HepG2 (cell line): Measurements from ENCODE around the gene MDFI. TPM values are rescaled to one million over a fixed set of nuclear protein-coding genes. Genes with fewer than 3 reads are reported as not detected.

Experiments used
- ARID4A ChIP-seq: sonication (generic); formaldehyde crosslinking; IDR thresholded peaks from 2 replicates; pipeline ENCODE4 v1.5.0; 2020; ENCODE audit warnings: mild to moderate bottlenecking, missing genetic modification reagents, borderline replicate concordance
- CCAR2 ChIP-seq: fragments of 200-400 bp; formaldehyde crosslinking; optimal IDR thresholded peaks from 2 replicates; pipeline ENCODE3; 2018; ENCODE audit warnings: low read depth, mild to moderate bottlenecking, low read length, moderate library complexity
- CENPX ChIP-seq: sonication (generic); formaldehyde crosslinking; IDR thresholded peaks from 2 replicates; pipeline ENCODE4 v1.9.0; 2021; ENCODE audit warnings: mild to moderate bottlenecking, missing genetic modification reagents, moderate library complexity
- CREB3 ChIP-seq: sonication (generic); formaldehyde crosslinking; IDR thresholded peaks from 2 replicates; pipeline ENCODE4 v1.5.0; 2020; ENCODE audit warnings: missing genetic modification reagents
- CSRNP2 ChIP-seq: sonication (generic); formaldehyde crosslinking; conservative IDR thresholded peaks from 2 replicates; pipeline ENCODE4 v1.8.0; 2022; ENCODE audit warnings: low read depth, missing genetic modification reagents
- DBP ChIP-seq: sonication (generic); formaldehyde crosslinking; IDR thresholded peaks from 2 replicates; pipeline ENCODE4 v1.4.0; 2020; ENCODE audit warnings: missing genetic modification reagents; ENCODE audit errors: not compliant biosample characterization
- ETV6 ChIP-seq: sonication (generic); formaldehyde crosslinking; conservative IDR thresholded peaks from 2 replicates; pipeline ENCODE4 v1.4.0; 2020; ENCODE audit warnings: missing genetic modification reagents
- HNRNPK ChIP-seq: fragments of 200-400 bp; formaldehyde crosslinking; IDR thresholded peaks from 2 replicates; pipeline ENCODE4 v1.6.1; 2018; ENCODE audit warnings: low read length, low read depth, moderate library complexity, mild to moderate bottlenecking; ENCODE audit not compliant: poor library complexity, severe bottlenecking
- MIER2 ChIP-seq: IDR thresholded peaks from 2 replicates; pipeline ENCODE4 v1.6.1; 2016; ENCODE audit warnings: missing biosample characterization, missing genetic modification reagents
- NFKB2 ChIP-seq: sonication (generic); formaldehyde crosslinking; IDR thresholded peaks from 2 replicates; pipeline ENCODE4 v1.4.0; 2020; ENCODE audit warnings: missing genetic modification reagents, borderline replicate concordance
- PHF20 ChIP-seq: sonication (generic); formaldehyde crosslinking; IDR thresholded peaks from 2 replicates; pipeline ENCODE4 v1.5.0; 2020; ENCODE audit warnings: mild to moderate bottlenecking, missing genetic modification reagents
- PRMT3 ChIP-seq: sonication (generic); formaldehyde crosslinking; IDR thresholded peaks from 2 replicates; pipeline ENCODE4 v1.8.1; 2022; ENCODE audit warnings: low read depth, mild to moderate bottlenecking, moderate library complexity, missing genetic modification reagents, borderline replicate concordance
- PRPF4 ChIP-seq: fragments of 200-400 bp; formaldehyde crosslinking; IDR thresholded peaks from 2 replicates; pipeline ENCODE4 v1.6.1; 2016; ENCODE audit warnings: low read length, low read depth; ENCODE audit not compliant: poor library complexity, severe bottlenecking
- RBFOX2 ChIP-seq: fragments of 200-400 bp; formaldehyde crosslinking; IDR thresholded peaks from 2 replicates; pipeline ENCODE4 v1.6.1; 2017; ENCODE audit warnings: low read depth, mild to moderate bottlenecking, low read length
- SAP130 ChIP-seq: IDR thresholded peaks from 2 replicates; pipeline ENCODE4 v1.6.1; 2016; ENCODE audit warnings: low read depth
- TBX2 ChIP-seq: sonication (generic); formaldehyde crosslinking; IDR thresholded peaks from 2 replicates; pipeline ENCODE4 v1.5.0; 2020; ENCODE audit warnings: missing genetic modification reagents, mild to moderate bottlenecking, borderline replicate concordance
- TCF7 ChIP-seq: sonication (generic); IDR thresholded peaks from 2 replicates; pipeline ENCODE4 v1.6.1; 2016; ENCODE audit warnings: antibody characterized with exemption, low read depth
- ZNF101 ChIP-seq: sonication (generic); formaldehyde crosslinking; IDR thresholded peaks from 2 replicates; pipeline ENCODE4 v1.4.0; 2020; ENCODE audit warnings: mild to moderate bottlenecking, low read depth, missing genetic modification reagents, borderline replicate concordance
- ZNF160 ChIP-seq: sonication (generic); formaldehyde crosslinking; IDR thresholded peaks from 2 replicates; pipeline ENCODE4 v1.8.0; 2022; ENCODE audit warnings: mild to moderate bottlenecking, inconsistent platforms, missing genetic modification reagents
- ZNF17 ChIP-seq: sonication (generic); formaldehyde crosslinking; IDR thresholded peaks from 2 replicates; pipeline ENCODE4 v1.5.0; 2020; ENCODE audit warnings: mild to moderate bottlenecking, missing genetic modification reagents
- ZNF547 ChIP-seq: sonication (generic); formaldehyde crosslinking; IDR thresholded peaks from 2 replicates; pipeline ENCODE4 v1.5.1; 2020; ENCODE audit warnings: mild to moderate bottlenecking, missing genetic modification reagents
- ZNF562 ChIP-seq: sonication (generic); formaldehyde crosslinking; IDR thresholded peaks from 2 replicates; pipeline ENCODE4 v1.8.0; 2022; ENCODE audit warnings: missing genetic modification reagents, borderline replicate concordance
- ZNF569 ChIP-seq: sonication (generic); formaldehyde crosslinking; IDR thresholded peaks from 2 replicates; pipeline ENCODE4 v1.5.0; 2020; ENCODE audit warnings: mild to moderate bottlenecking, missing genetic modification reagents, moderate library complexity, borderline replicate concordance
- ZNF570 ChIP-seq: sonication (generic); formaldehyde crosslinking; IDR thresholded peaks from 2 replicates; pipeline ENCODE4 v1.4.0; 2020; ENCODE audit warnings: mild to moderate bottlenecking, missing genetic modification reagents, borderline replicate concordance
- polyA plus RNA-seq, 8 experiments: library from polyadenylated mRNA; depleted of rRNA in 3 of 8; stranded (reverse) in 7 of 8; unstranded in 1 of 8; fragments of >200 nt; fragmentation: Illumina TruSeq in 4 of 8; extraction: Trizol in 4 of 8; gene quantifications; 2 replicates each; pipeline versions ENCODE4 v1.2.1 to v1.2.3, GENCODE V29; 2011 to 2016; ENCODE audit warnings: low read depth in 4 of 8, missing spikeins in 1 of 8, mixed read lengths in 1 of 8; ENCODE audit not compliant: insufficient read depth in 1 of 8
- total RNA-seq, 5 experiments: library from RNA; depleted of rRNA; stranded (reverse); fragments of >200 nt; fragmentation: Illumina TruSeq; extraction: Trizol; gene quantifications; 2 replicates each; pipeline ENCODE4 v1.2.3, GENCODE V29; 2016; ENCODE audit warnings: low read depth in 1 of 5

MDFI gene
- total and polyA plus RNA-seq, 2 of the 13 experiments (the other 11 are each of a cell fraction or from before 2014, with no cell fraction given) = 0.28 TPM; not detected in 1

- TF ChIP-seq PHF20 (CRISPR knock-in tag) (no peak), TBX2 (CRISPR knock-in tag) (no peak), DBP (CRISPR knock-in tag) (no peak), CENPX (no peak), ZNF160 (no peak), PRPF4 (peak; percentile 95), PRMT3 (CRISPR knock-in tag) (no peak), ETV6 (CRISPR knock-in tag) (no peak), ZNF569 (no peak), CCAR2 (peak; percentile 59), TCF7 (no peak), ZNF562 (no peak), SAP130 (peak; percentile 23), ZNF570 (no peak), ARID4A (no peak), CREB3 (CRISPR knock-in tag) (no peak), CSRNP2 (CRISPR knock-in tag) (no peak), MIER2 (CRISPR knock-in tag) (no peak), RBFOX2 (no peak), ZNF547 (CRISPR knock-in tag) (no peak; the same call in 1 of the 2 replicates), ZNF101 (CRISPR knock-in tag) (no peak), HNRNPK (no peak), ZNF17 (CRISPR knock-in tag) (no peak), NFKB2 (CRISPR knock-in tag) (peak; percentile 57; the same call in 1 of the 2 replicates)
Observed at GRCh38 chr6:41682056-41682477, 43.8 kb downstream of the MDFI start (continued).
